HG02588 (cell line): ENCODE results near the gene SV2C.
"Not testable (repeated sequence)": the region's sequence is repeated elsewhere in the genome, so short reads cannot be mapped to it uniquely, and the experiment has no call there.

Experiments used
- ATAC-seq: cut with Tn5 transposase; IDR thresholded peaks from one replicate; pipeline ENCODE4 v1.9.1; 2021; ENCODE audit warnings: mild to moderate bottlenecking, moderate library complexity; ENCODE audit not compliant: unreplicated experiment

SV2C gene

GRCh38 chr5:76334574-76334973, 251.4 kb downstream of the SV2C start:
- ATAC-seq, result no peak

- not testable (repeated sequence) for ATAC-seq
Observed at GRCh38 chr5:76335451-76335850, 252.3 kb downstream of the SV2C start.

DNA sequence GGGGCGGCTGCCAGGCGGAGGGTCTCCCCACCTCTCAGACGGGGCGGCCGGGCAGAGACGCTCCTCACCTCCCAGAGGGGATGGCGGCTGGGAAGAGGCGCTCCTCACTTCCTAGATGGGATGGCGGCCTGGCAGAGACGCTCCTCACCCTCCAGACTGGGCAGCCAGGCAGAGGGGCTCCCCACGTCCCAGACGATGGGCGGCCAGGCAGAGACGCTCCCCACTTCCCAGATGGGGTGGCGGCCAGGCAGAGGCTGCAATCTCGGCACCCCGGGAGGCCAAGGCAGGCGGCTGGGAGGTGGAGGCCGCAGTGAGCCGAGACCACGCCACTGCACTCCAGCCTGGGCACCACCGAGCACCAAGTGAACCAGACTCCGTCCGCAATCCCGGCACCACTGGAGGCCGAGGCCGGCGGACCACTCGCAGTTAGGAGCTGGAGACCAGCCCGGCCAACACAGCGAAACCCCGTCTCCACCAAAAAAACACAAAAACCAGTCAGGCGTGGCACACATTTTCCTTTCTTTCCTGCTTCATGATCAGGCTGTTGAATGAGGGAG, 253.1 kb downstream of the SV2C start:
- not testable (repeated sequence) for ATAC-seq

- ATAC-seq, result peak; percentile 46
Observed at GRCh38 chr5:76337953-76338451, 254.8 kb downstream of the SV2C start.

GRCh38 chr5:76339919-76340318, 256.7 kb downstream of the SV2C start:
- ATAC-seq, result no peak

DNA sequence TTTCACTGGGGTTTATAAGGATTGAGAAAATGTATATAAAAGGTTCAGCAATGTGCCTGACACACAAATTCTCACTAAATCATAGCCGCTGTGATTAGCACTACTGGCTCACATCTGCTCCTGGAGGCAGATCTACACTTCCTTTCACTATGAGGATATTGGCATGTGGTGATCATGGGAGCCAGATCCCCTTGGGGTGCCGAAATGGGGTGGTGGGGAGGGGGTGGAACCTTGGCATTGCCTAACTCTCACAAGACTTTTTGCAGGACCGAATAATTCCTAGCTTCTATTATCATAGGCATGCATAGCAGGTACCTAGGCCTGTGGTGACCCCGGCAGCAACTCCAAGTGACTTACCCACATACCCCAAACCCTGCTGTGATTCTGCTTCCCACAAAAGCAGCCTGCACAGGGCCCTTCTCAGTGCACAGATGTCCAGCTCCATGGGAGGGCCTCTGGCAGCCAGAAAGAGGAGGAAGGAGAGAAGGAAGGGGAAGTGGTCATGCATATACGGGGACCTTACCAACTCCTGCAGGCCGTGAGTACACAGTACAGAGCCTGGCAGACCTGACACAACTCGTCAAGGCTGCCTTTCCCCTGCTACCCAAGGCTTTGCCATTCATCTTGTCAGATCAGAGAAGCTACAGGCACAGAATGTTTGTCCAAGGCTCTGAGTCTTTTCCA, 258.6 kb downstream of the SV2C start:
- no peak for ATAC-seq

DNA sequence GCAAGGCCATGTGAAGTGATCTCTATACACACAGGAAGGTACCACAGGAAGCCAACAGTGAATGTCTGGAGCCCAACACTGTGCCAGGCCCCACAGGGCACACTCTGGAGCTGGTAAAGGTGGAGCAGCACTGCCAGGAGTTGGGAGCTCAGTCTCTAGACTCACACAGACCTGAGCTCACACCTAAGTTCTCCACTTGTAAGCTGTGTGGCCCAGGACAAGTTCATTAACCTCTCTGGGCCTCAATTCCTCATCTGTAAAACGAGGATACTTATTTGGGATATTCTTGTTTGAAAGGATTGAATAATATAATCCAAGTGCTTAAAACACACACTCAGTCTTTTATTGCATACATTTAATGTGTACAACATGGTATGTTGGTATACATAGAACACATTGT, 259.3 kb downstream of the SV2C start:
- no peak for ATAC-seq

DNA sequence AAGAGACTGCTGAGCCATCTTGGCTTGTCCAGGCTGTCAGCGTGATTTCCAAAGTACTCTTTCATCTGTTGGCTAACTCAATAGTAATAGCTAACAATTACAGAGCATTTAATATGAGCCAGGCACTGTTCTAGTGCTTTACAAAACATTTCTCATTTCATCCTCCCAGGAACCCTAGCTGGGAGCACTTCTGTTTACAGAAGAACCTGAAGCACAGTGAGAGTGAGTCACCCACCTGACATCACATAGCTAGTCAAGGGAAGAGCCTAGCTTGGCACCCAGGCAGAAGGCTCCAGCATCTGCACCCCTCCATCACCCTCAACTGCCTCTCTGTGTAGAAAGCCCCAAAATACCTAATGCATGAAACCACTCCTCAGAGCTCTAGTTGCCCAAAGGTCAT, 262.4 kb downstream of the SV2C start:
- ATAC-seq, result no peak

- peak; percentile 23 for ATAC-seq
Observed at GRCh38 chr5:76351176-76351575, 268.0 kb downstream of the SV2C start.

DNA sequence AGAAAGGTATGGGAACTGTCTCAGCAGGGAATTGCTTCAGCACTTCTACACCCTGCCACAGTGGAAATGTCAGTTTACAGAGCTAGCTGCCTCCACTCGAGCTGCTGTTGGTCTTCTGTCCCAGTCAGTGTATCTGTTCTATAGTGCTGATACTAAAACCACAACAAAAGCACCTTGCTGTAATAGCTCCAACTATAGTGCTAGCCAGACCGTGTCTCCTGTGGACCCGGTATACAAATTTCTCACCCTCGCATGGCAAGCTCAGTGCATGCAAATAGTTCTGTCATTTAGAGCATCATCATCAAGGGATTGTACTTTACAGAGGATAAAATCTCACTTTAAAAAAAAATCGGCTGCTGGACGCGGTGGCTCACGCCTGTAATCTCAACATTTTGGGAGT, 268.4 kb downstream of the SV2C start:
- peak; percentile 98 for ATAC-seq

DNA sequence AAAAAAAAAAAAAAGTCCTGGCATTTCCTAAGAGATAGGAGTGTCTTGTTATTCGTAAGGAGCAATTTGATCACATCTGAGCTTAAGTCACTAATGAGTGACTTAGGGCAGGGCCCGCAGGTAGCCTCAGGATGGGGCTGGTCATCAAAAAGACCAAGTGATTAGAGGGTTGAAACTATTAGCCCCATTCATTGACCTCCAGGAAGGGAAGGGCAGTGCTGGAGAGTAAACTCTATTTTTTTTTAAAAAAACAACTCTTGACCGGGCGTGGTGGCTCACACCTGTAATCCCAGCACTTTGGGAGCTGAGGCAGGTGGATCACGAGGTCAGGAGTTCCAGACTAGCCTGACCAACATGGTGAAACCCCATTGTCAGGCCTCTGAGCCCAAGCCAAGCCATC, 273.7 kb downstream of the SV2C start:
- ATAC-seq, result no peak

- no peak for ATAC-seq
Observed at GRCh38 chr5:76363352-76364225, 280.4 kb downstream of the SV2C start.

GRCh38 chr5:76364226-76364589, 281.0 kb downstream of the SV2C start:
- ATAC-seq, result no peak

DNA sequence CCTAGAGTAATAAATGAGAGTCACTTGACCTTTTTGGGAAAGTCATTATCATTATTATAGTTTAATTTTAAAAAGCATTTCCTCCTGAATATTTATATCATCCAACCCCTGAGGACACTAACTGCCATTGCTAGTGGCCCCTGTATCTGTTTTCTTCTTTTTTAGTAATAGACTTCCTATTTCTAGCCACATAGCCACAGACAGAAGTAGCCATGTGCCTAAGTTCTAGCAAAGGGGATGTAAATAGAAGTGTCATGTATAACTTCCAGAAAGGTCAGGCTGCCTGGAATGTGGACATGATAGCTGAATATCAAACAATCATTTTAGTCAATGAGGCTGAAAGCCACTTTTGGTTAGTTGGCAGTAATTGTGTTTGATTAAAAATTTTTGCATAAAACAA, 282.4 kb downstream of the SV2C start:
- ATAC-seq, result no peak

DNA sequence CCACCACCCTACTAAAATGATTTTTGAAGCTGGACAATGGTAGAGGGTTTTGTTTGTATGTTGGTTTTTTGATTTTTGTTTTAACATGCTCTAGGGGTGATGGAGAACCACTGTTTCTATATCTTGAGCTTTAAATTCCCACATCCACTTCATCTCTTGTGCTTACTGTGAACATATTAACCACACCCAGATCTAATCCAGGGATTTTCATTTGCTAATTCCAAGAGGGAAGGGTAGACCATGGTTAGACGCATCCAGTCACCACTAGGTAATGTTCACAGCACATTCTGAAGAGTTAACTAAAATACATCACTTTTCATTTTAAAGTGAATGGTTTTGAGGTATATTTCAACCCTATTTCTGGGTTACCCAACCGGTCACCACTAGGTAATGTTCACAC, 283.4 kb downstream of the SV2C start:
- ATAC-seq, result no peak

- ATAC-seq, result no peak
Observed at GRCh38 chr5:76367623-76368371, 284.6 kb downstream of the SV2C start.

- no peak for ATAC-seq
Observed at GRCh38 chr5:76368941-76369340, 285.8 kb downstream of the SV2C start.

DNA sequence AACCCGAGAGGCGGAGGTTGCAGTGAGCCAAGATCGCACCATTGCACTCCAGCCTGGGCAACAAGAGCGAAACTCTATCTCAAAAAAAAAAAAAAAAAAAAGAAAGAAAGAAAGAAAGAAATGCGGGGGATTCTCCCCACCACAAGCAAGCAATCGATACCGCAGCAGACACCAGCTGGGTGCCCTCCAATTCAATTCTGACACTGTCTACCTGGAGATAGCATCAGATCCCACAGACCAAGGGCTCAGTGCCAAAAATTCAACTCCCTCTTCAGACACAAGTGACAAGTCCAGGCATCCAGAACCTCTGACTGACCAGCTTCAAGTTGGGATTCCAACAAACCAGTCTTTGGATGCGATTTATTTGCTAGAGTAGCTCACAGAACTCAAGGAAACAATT, 286.5 kb downstream of the SV2C start:
- ATAC-seq, result not testable (repeated sequence)

- ATAC-seq, result no peak
Observed at GRCh38 chr5:76371960-76372322, 288.8 kb downstream of the SV2C start.

- ATAC-seq, result no peak
Observed at GRCh38 chr5:76372323-76373054, 289.3 kb downstream of the SV2C start.
